NOMO-1 treated with dmso at 0.1 percent for 144 hours (cell line): Measurements from ENCODE around the gene HOXD11.

Source experiments
- DNase-seq: peaks from one replicate; lab custom pipeline; 2025; ENCODE audit not compliant: unreplicated experiment; lab: John Stamatoyannopoulos, UW

HOXD11 gene

DNA sequence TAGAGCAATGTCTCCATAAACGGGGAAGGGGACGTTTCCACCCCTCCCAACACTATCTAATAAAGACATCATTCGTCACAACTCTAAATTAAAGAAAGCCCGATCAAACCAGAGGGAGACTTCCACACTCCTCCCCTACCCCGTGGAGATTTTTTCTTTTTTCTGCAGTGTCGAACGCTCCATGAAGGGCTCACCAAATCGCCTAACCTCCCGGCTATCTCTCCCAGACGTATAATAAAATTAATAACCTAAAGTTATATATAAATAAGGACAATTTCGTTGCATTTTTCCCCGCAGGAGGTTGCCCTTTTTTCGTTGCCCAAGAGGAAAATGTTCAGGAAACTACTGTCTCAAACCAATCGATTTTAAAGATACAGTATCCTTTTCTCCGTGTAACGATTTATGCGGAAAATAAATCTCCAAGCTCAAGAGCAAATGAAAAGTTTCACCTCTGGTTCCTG lies 25.7 kb upstream of the HOXD11 start:
- no peak for DNase-seq

DNA sequence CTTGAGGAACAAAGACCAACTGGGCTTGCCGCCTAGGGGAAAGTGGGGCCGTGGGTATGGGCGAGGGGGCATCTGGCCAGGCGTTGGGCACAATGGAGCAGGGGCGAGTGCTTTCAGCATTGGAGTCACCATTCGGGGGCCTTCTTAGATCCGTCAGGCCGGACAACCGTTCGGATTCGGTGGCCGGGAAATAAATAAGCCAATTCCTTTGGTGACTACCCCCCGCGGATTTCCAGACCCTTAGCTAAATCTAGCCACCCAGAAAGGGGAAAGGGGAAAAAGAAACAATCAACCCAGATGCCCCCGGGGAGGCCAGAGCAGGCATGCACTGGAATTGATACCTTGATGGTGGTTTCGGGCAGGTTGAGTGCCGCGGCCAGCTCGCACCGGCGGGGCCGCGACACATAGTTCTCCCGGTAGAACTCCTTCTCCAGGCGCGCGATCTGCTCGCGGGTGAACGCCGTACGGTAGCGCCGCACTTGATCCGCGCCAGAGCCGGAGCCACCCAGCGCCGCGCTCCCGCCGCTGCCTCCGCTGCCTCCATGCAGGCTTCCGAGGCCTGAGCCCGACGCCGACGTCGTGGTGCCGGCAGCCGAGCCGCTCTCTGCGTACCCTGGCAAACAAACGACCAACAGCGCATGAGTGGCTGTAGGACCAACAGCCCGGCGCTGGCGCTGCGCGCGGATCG lies 25.1 kb upstream of the HOXD11 start:
- DNase-seq: no peak

DNA sequence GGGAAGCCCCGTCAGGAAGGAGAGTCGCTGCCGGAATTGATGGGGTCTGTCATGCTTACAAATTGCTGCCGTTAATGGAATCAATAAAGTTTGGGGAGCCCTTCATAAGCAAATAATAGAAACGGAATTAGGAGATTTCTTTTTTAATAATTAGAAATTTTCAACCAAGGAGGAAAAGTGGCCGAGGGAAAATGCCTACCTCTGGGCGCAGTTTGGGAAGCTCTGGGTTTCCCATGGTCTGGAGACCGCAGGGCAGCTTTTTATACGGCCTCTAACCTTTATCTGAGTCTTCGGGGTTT lies 24.6 kb upstream of the HOXD11 start:
- no peak for DNase-seq

DNA sequence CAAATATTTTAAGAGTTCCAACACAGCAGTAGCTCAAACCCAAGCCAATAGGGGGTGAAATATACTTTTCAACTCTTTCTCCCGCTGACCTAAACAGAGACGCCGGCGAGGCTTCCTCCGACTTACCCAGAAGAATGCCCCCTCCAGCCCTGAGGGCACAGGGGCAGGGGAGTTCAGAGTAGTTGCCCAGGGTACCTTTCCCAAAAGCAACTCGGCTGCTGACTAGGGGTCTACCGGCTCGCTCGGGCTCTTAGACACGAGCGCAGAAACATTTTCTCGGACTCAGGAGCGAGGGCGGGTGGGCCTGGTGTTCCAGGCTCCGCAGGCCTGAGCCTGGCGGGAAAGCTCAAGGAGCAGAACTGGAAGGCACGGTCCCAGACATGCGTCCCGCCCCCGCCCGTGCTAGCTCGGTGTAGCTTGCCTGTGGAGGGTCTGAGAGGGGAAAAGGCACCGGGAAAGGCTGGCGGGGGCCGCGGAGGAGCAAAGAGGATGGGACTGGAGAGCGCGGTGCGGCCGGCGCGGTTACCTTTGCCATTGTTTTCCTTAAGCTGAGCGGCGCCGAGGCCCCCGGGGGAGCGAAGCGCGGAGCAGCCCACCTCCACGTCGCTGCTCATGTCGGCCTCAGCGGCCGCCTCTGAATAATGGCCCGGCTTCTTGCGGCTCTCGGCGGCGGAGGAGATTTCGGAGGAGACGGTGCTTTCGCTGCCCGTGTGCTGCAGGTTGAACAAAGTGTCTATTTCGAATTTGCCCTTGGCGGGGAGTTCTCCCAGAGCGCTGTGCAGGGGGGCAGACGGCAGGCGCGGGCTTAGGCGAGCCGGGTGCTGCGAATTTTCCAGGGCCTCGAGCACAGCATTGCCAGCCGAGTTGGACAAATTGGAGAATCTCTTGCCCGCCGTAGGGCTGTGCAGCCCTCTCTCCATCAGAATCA lies 24.0 kb upstream of the HOXD11 start:
- no peak for DNase-seq

DNA sequence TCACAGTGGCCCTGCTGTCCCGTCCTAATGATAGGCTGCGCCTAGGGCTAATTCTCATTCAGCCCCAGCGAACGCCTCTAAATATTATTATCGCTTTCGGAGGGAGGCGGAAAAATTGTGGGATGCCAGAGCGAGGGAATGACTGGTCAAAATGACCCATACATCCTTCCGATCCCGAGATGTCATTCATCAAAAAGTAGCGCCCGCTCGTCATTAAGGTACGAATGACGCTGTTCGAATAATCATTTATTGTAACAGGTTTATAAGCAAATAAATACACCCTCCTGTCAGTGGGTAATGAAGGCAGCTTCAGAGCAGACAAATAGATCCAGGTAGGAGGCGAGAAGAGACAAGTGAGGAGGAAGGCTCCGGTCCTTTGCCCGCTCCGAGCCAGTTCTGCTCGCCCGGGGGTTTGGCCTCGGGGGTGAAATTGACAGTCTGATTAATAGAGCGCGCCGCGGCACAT lies 23.3 kb upstream of the HOXD11 start, which contains the start of gene EVX2:
Gene EVX2 (minus strand): TSS at position 167 of the 466 bp plus-strand sequence. CDS start 186 bp downstream, outside the sequence.
- no peak for DNase-seq

DNA sequence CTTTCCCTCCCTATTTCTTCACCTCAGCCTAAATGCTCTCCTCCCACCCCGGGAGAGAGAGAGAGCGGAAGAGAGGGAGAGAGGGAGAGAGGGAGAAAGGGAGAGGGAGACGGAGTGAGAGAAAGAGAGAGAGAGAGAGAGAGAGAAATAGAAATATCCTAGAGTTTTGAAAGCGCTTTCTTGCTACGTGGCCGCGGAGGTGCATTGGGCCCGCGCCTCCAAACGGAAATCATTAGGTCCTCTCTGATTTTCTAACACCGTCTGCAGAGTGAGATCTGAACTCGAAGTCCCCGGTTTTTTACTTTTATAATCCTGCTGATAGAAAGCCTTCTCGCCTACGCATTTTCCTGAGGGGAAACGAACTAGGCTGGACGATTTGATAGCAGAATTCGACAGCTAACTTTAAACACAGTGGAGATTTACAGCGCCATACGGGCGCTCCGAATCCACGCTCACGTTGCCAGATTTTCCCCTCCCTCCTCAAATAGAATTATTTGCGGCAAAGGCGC lies 22.4 kb upstream of the HOXD11 start:
- no peak for DNase-seq

DNA sequence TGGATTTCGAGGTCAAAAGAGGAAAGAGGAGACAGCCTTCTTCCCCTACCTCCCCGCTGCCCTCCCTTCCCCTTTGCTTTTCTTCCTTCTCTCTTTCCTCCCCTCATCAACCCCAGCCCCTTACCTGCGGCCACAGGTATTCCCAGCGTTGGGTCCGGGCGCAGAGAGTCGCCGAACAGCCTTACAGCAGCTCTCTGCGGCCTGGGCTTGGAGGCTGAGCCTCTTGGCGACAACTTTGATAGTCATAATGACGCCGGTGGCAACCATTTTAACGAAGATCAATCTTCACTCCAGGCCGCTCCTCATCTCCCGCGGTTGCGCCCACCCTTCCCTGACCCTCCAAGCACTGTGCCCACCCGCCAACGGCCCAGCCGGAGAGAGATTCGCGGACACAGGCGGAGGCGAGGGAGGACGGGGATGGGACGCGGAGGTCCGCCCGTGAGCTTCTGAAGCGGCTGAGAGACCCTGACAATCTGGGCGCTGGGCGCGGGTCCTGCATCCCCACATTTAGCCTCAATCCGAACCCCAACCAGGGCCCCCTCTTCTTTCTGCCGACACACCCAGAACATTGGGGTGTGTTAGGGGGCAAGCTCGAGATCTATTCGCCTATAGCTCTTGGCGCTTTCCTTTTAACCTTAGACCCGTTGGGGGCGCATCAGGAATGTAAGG lies 21.8 kb upstream of the HOXD11 start:
- DNase-seq: no peak

DNA sequence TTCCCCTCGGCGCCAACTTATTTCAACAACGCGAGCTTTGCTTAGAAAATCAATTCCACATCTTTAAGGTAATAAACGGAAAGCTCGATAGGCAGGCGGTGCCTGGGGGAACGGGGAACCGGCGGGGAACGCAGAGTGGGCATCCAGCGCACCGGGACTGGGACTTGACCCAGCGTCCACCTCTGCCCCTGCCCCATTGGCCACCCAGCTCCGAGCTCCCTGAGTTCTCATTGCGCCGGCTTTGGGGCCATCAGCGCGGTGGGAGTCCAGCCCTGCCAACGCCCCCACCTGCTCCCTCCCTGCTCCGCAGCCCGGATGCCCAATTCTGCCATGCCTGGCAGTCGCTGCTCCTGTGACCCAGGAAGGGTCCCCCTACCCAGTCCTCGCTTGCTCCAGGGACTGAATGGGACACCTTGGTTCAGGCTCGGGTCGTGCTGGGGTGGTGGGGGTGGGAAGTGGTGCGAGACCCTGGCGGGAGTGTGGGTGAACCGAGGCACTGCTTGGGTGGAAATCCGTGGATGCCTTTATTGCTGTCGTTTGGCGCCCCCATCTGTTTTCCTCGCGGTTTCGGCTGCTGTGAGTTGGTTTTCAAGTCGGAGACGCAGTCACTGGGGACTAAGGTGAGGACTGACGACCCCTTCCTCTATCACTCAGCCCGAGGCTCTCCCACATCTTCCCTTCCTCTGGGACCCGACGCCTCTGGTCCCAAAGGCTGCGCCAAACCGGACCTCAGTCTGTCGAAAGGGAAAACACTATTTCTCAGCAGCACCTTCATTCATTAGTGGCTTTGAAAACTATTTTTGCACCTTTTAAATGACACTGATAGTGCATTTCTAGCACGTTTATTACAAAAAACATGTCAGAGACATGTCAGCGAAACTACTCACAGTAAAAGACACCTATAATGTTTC lies 21.0 kb upstream of the HOXD11 start:
- DNase-seq: no peak

DNA sequence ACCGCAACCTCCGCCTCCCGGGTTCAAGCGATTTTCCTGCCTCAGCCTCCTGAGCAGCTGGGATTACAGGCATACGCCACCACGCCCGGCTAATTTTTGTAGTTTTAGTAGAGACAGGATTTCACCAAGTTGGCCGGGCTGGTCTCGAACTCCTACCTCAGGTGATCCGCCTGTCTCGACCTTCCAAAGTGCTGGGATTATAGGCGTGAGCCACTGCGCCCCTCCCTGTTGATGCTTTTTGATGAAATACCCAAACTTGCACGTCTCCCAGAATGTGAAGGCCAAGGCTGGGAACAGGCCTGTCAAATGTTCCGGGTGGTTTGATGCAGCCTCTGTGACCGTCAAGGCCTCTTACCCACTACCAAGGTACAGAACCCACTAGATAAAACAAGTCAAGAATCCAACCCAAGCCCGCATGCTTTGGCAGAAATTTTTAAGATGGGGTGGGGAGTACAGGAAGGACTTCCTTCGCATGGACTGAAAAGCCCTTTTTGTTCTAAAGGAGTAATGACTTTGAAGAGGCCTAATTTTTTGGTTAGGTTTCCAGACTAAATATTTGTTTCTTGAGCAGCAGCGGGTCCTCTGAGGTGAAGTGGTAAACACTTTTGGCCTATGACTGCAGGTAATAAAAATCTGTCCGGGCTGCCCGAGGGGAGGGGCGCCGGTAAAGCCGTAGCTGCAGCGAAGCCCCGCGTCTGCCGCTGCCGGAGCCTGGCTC lies 19.6 kb upstream of the HOXD11 start:
- DNase-seq: no peak

DNA sequence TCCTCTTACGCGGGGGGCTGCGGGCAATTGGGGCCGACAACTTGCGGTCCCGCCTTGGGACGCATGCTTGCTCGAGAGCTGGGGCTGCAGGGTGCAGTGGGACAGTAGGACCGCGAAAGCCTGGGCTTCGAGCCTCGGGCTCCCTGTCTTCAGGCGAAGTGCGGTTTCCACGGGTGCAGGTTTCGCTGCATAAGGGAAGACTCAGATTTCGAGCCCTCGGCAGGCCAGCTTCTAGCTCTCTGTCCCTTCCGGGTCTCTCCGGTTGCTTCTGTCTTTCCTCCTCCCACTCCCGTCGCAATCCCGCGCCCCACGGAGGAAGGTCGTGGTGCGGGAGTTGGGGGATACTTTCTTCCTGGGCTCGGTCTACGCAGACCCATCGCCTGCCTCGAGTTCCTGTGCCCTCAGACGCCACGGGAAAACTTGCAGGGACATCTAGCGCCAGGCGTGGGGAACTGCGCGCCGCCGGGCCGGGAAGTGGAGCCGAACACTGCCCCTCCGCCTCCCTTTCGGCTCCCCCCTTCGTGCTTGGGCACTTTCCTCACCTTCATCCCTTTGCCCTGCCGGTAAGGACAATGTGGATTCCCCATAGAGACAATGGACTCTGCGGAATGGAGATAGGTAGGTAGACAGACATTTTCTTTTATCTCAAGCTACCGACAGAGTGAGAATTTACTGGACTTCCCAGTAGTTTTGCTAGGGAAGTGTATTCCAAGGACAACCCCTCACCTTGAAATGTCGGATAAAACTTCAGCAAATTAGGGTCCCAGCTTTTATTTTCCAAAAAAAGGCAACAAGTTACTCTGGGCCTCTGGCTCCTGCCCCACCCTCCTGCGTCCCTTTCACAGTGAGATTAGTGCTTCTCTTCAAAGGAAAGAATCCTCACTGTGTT lies 18.8 kb upstream of the HOXD11 start:
- DNase-seq: peak; percentile 22

DNA sequence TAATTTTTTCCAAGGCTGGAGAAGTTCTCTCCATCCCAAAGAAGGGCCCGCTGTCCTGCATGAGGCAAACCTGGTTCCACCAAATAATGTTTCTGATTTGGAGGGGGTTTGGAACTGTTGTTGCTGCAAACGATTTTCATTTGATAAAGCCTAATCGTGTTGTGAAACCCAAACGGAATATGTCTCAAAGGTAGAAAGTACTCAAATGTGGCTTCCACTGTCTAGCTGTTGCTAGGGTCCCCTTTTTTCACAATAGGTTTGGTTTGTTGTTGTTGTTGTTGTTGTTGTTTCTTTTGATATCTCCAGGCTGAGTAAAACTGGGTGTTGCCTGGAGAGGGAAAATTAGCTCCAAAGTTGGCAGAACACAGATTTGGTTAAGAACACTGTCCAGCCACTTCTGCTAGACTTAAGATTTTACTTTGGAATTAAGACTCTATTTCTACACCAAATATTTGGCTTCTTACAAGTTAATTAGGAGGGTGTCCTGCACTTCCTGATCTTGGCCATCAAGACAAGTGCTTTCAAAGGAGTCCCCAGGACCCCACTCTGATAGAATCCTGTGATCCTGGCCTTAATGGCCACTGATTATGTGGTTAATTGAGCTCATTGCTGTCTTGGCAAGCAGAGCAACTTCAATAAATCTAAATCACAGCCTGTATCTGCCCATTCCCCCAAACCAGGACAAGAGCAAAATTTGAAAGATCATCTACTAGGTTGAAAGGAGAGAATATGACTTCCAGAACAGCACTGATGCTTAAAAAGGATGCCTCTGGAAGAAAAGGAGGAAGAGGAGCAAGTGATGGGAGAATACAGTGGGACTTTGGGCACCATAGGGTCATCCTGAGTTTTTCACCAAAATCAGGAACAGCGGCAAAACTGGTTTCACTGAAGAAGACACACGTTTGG lies 17.9 kb upstream of the HOXD11 start:
- DNase-seq: no peak

DNA sequence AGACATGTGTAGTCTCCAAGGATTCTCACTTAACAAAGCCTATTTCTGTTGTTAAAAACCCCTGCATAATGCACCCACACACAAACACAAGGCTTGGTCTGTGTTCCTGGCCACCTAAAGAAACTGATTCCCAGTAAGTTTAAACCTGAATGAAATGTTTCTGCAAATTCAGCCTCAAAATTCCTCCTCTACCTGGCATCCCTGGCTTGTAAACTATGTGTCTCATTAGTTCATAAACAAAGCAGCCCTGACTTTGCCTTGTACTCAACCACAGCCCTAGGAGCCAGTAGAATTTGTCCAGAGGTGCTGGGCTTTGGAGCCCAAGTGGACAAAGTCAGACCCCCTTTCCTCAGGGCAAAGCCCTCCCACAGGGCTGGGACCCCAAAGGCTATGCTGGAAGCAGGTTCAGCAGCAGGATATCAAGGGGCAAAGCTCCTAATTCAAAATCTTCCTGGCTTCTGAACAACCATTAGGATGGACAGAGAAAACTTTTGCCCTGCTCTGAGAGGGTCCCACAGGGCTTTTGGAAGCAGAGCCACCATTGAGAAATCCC lies 17.2 kb upstream of the HOXD11 start:
- DNase-seq: no peak

DNA sequence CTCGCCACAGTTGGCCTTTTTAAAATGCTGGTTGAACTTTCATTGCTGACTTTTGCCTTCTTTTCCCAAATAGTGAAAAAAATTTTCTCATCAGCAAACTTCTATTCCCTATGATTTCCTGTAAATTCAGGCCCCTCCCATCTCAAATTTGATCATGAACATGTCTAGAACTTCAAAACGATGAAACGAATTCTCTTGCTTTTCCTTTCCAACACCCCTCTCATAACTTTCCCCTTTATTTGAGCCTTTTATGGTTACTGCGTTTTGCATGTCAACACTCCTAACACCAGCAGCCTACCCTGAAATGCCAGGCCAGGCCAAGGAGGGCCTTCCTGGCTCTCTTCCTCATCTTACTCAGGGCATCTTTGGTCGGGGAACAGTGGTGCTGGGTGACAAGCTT lies 16.2 kb upstream of the HOXD11 start:
- DNase-seq: no peak

DNA sequence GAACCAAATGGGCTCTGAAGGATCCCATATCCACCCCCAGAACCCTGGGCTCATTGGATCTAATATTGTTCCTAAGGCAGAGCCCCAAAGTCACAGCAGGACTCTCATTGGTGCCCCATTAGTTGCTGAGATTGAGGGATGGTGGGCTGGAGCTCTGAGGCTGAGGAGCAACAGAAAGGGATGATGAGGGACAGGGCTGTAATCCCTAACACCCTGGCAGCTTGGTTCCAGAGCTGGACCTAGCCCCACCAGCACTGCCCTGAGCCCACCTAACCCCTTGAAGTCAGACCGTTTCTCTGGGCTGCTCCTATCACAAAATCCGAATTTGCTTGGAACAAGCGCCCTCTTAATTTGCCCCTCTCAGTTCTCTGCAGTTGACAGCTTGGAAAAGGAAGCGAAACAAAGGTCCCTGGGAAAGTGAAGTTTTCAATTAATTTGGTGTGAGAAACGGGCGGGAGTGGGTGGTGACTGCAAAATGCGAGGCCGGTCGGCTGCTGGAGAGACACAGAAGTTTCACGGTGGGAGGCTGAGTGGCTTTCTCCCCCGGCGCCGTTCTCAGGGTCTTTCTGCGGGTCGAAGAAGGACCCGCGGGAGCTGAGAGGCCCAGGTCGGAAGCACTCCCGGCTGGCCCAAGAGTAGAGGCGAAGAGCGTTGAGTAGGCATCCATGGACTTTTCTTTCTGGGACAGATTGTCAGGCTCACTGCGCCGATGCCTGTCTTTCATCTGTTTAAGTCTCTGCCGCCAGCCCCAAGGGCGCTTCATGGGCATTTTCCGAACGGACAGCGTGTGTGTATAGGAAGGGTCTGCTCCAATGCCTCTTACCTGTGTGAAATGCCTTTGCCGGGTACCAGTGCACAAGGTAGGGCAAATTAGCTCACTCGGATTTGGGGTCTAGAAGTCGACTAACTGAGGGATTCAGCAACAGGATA lies 15.5 kb upstream of the HOXD11 start:
- no peak for DNase-seq

DNA sequence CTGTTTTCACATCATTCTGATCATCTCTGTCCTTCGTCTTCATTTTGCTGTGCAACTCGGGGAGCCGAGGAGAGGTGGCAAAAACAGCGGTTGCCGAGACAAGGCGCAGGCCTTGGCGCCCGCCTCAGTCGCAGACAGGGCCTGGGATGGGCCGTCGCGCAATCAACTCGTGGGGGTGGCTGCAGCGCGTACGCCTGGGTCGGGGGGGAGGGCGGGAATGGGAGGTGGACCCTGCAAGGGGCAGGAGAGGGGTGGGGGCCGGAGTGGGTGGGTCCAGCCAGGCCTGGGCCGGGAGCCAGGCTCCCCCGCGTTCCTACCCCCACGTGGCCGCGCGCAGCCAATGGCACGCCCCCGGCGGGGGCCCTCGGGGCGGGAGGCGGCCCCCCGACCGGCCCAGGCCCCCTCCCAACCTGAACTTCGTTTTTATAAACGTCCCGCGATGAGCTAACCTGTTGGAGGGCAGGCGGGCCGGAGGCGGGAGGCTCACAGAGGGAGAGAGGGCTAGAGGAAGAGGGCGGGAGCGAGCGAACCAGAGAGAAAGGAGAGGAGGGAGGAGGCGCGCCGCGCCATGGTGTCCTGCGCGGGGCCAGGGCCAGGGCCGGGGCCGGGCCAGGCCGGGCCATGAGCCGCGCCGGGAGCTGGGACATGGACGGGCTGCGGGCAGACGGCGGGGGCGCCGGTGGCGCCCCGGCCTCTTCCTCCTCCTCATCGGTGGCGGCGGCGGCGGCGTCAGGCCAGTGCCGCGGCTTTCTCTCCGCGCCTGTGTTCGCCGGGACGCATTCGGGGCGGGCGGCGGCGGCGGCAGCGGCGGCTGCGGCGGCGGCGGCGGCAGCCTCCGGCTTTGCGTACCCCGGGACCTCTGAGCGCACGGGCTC lies 14.6 kb upstream of the HOXD11 start, which contains the start of gene HOXD13:
Gene HOXD13 (plus strand): TSS at position 452 of the 875 bp plus-strand sequence. CDS start 170 bp downstream, at position 622.
- no peak for DNase-seq
